Measurements from ENCODE around the gene UBC. TPM values are rescaled to one million over a fixed set of nuclear protein-coding genes. Genes with fewer than 3 reads are reported as not detected.
"Not testable (repeated sequence)": the region's sequence is repeated elsewhere in the genome, so short reads cannot be mapped to it uniquely, and the experiment has no call there.

UBC gene
- total RNA-seq, 1 donor from 2014 or later, result 1,595 TPM

DNA sequence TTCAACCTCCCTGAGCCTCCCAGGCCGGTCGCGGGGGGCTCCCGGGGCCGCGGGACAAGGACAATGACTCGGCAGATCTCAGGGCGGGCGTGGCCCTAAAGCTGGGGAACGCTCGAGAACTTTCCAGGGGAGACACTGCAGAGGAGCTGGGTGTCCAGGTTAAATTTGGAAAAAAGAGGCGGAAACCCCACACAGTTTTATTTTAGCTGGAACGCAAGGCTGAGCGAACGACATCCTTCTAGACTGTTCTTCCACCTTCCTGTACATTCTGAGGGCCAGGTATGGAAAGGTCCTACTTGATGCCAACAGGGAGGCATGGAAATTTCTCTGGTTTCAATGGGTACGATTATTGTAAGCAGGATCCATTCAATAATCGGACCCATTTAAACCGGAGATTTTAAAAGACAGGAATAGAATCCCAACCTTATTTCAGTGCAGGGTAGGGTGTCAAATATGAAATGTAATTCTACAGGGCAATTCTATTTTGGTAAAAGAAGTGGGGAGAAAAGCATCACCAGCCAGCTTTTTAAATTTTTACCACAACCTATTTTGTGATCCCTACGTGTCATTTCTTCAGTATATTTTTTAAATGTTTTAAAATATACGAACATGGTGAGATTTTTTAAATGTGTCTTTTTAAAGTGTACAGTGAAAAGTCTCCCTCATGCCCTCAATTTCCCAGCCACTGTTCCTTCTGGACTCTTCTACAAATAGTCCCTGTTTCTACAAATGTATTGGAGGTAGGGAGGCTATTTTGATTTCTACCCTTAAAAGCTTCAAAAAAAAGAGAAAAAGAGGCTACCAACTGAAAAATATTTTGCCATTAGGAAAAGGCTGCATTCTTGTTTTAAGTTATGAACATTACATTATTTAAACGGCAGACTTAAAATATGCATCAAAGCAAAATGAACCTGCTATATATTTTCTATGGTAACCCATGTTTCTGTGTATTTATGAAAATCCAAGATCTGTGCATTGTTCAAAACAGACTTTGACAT lies 1.1 kb upstream of the UBC start:
- DNase-seq (ENCODE audit: low read depth in 2 of 2), result peak; percentile 52 to 72

DNA sequence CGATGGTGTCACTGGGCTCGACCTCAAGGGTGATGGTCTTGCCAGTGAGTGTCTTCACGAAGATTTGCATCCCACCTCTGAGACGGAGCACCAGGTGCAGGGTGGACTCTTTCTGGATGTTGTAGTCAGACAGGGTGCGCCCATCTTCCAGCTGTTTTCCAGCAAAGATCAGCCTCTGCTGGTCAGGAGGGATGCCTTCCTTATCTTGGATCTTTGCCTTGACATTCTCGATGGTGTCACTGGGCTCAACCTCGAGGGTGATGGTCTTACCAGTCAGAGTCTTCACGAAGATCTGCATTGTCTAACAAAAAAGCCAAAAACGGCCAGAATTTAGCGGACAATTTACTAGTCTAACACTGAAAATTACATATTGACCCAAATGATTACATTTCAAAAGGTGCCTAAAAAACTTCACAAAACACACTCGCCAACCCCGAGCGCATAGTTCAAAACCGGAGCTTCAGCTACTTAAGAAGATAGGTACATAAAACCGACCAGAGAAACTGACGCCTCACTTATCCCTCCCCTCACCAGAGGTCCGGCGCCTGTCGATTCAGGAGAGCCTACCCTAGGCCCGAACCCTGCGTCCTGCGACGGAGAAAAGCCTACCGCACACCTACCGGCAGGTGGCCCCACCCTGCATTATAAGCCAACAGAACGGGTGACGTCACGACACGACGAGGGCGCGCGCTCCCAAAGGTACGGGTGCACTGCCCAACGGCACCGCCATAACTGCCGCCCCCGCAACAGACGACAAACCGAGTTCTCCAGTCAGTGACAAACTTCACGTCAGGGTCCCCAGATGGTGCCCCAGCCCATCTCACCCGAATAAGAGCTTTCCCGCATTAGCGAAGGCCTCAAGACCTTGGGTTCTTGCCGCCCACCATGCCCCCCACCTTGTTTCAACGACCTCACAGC lies 717 bp downstream of the UBC start:
- peak; percentile 92 to 93 for DNase-seq (ENCODE audit: low read depth in 2 of 2)

DNA sequence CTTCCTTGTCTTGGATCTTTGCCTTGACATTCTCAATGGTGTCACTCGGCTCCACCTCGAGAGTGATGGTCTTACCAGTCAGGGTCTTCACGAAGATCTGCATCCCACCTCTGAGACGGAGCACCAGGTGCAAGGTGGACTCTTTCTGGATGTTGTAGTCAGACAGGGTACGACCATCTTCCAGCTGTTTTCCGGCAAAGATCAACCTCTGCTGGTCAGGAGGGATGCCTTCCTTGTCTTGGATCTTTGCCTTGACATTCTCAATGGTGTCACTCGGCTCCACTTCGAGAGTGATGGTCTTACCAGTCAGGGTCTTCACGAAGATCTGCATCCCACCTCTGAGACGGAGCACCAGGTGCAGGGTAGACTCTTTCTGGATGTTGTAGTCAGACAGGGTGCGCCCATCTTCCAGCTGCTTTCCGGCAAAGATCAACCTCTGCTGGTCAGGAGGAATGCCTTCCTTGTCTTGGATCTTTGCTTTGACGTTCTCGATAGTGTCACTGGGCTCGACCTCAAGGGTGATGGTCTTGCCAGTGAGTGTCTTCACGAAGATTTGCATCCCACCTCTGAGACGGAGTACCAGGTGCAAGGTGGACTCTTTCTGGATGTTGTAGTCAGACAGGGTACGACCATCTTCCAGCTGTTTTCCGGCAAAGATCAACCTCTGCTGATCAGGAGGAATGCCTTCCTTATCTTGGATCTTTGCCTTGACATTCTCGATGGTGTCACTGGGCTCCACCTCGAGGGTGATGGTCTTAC lies 1.7 kb downstream of the UBC start:
- not testable (repeated sequence) for DNase-seq (ENCODE audit: low read depth in 2 of 2)

DNA sequence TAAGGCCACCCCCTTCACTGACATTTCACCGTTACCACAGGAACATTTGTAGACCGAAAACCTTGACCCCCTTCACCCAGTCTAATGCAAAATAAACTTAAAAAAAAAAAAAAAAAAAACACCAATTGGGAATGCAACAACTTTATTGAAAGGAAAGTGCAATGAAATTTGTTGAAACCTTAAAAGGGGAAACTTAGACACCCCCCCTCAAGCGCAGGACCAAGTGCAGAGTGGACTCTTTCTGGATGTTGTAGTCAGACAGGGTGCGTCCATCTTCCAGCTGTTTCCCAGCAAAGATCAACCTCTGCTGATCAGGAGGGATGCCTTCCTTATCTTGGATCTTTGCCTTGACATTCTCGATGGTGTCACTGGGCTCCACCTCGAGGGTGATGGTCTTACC lies 2.9 kb downstream of the UBC start:
- DNase-seq (ENCODE audit: low read depth in 2 of 2), result not testable (repeated sequence)

DNA sequence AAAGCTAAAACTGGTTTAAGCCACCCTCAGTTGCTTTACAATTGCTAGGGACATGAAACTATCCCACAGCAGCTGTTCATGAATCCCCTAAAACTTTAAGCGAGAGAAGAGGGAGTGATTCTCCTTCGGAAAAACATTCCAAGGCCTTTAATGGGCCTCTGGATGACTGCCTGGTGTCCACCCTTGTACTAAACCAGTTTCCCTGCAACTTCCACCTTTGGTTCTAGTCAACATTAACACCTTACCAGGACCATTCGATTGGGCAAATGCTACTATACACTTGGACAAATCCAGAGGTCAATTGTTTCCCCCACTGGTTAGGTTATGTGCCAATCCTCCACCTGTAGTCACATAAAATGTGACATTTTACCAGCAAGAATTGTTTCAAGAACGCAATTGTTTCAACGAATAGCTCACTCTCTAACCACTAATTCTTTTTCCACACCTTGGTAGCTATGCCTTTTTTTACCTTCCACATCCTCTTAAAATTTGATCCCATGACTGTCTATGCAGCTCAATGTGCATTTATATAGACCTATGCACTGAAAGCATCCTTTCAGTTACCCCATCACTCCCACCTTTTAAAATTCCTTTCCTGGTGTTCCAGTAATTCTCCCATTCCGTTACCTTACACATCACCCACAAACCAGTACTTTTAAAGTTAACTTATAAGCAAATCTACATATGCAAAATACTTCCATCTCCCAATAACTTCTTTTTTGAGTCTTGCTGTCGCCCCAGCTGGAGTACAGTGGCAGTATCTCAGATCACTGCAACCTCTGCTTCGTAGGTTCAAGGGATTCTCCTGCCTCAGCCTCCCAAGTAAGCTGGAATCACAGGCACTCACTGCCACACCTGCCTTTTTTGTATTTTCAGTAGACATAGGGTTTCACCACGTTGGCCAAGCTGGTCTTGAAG lies 3.6 kb downstream of the UBC start:
- peak in 1 of 2 donors; percentile 40 for DNase-seq (ENCODE audit: low read depth in 2 of 2)

DNA sequence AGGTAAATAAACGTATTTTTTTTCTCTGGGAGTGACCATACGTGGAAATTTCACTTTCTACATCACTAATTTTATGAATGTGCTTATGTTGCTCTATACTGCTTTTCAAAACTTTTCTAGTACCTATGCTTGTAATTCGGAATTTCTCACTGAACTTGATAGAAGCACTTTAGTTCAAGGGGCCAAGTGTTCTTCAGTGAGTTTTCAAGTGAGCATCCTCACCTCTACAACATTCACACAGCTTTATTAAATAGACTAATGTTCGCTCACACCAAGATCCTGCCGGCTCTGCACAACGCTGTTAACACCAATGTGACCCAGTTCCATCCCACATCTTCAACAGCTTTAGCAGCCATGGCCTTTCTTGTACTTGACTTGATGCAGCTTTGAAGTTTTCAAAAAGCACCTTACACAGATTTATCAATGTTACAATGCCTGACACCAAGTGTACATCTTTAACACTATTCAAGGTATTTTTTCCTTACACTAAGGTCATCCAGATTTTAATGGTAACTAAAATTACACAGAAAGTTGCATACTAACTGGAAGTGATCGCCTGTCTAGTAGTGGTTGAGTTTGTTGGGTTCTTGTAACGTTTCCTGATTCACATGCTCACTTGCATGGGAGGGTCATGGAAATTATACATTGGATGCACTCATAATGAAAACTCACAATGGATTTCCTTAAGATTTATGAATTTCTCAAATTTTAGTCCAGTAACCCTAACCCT lies 4.5 kb downstream of the UBC start:
- peak; percentile 34 to 44 for DNase-seq (ENCODE audit: low read depth in 2 of 2)

DNA sequence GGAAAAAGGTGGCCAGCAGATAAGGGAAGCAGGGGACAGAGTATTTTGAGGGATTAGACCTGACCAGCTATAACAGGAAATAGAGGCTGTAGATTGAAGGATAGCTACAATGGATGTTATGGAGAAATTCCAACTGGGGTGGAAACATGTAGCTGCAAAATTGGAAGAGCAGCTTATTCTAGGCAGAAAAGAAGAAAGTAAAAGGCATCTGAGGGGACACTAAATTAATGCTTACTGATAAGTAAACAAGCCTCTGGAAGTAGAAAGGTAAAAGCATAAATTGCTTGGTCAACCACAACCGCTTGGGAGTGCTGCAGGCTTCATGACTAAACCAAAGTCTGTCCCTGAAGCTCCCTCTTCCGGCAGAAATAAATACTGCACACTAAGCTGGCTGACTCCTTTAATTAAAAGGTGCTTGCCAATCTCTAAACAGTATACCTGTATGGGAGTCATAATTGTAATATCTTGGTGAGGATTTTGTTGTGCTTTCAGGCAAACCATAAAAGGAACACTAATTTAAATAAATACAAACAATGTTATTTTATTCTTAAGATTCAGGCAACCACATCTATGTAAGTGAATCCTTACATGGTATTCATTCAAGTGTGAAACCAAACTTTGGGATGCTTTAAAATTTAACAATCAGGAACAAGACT lies 7.7 kb downstream of the UBC start:
- DNase-seq (ENCODE audit: low read depth in 2 of 2), result peak; percentile 94 to 96

DNA sequence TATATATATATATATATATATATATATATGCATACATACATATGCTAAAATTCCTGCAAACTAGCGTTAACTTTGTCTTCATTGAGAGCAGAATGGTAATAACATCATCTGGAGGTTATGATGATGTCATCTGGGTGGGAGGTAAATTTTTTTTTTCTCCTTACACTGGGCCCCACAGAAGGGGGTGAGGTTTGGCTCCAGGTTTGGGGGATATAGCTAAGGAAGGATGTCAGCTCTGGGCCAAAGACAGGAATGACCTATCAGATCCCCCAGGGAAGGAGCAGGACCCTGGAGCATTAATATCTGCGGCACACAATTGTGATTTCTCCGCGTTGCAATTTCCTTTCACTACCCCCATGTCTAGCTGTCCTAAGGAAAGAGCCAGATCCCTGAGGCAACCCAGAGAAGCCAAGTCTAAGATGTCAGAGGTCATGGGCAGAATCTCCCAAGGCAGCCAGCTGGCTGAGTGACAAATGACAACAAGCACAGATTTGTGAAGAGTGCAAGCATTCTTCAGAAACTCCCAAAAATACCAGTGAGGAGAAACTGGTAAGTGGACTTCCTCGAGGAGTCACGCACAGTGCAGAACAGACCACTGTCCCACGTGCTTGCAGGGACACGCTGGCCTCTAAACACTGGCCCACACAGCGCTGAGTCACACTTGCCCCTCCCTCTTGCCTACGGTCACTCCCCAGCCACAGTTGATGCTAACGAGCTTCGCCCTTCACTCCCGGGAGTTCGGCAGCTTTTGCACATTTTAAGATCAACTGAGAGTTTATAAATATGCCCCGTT lies 9.9 kb downstream of the UBC start:
- peak; percentile 89 to 95 for DNase-seq (ENCODE audit: low read depth in 2 of 2)

DNA sequence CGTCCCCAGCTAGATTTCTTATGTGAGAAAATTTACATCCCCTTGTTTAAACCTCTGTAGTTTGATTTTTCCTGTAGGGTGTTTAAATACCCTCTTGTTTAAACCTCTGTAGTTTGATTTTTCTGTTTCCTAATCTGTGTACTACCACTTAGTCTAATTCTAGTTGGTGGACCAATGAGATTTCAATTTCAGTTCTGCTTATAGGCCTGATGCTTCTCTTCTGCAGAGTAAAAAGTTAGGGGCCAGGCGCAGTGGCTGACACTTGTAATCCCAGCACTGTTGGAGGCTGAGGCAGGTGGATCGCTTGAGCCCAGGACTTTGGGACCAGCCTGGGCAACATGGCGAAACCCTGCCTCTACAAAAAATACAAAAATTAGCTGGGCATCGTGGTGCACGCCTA lies 11.5 kb downstream of the UBC start:
- DNase-seq (ENCODE audit: low read depth in 2 of 2), result no peak

DNA sequence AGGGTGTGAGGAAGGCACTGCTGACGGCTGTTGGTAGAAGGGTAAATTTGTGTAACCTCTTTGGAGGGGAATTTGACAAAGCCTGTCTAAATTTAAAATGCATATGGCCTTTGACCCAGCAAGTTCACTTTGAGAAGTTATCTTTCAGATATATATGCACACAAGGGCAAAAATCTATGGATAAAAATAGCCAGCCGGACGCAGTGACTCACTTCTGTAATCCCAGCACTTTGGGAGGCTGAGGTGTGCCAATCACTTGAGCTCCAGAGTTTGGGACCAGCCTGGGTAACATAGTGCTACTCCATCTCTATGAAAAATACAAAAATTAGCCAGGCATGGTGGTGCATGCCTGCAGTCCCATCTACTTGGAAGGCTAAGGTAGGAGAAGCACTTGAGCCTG lies 13.4 kb downstream of the UBC start:
- DNase-seq (ENCODE audit: low read depth in 2 of 2), result no peak

DNA sequence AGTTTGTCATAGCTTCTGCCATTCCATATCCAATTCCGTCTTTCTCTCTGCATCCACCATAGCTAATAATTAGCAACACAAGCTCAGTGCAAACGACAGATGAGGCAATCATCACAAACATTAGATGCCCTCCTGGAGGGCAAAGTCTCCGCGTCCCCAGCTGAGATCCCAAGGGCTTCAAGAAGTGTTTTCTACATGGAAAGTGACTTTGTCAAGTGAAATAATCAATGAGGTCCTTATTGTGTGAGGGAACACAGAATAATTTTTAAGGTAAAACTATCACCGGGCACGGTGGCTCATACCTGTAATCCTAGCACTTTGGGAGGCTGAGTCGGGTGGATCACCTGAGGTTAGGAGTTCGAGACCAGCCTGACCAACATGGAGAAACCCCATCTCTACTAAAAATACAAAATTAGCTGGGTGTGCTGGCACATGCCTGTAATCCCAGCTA lies 14.1 kb downstream of the UBC start:
- not testable (repeated sequence) for DNase-seq (ENCODE audit: low read depth in 2 of 2)

DNA sequence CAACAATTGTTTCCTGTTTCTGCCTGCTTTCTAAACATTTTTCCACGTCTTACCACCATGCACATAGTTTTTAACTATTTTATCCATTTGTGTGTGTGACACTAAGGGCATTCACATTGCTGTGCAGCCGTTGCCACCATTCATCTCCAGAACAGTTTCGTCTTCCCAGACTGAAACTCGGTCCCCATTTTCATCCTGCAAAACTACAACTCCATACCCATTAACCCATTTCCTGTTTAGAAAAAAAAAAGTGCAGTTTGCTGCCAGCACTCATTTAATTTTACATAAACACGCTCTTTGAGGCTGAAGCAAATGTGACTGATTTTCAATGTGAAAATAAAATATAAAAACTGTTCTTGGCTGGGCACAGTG lies 15.5 kb downstream of the UBC start:
- no peak for DNase-seq (ENCODE audit: low read depth in 2 of 2)

DNA sequence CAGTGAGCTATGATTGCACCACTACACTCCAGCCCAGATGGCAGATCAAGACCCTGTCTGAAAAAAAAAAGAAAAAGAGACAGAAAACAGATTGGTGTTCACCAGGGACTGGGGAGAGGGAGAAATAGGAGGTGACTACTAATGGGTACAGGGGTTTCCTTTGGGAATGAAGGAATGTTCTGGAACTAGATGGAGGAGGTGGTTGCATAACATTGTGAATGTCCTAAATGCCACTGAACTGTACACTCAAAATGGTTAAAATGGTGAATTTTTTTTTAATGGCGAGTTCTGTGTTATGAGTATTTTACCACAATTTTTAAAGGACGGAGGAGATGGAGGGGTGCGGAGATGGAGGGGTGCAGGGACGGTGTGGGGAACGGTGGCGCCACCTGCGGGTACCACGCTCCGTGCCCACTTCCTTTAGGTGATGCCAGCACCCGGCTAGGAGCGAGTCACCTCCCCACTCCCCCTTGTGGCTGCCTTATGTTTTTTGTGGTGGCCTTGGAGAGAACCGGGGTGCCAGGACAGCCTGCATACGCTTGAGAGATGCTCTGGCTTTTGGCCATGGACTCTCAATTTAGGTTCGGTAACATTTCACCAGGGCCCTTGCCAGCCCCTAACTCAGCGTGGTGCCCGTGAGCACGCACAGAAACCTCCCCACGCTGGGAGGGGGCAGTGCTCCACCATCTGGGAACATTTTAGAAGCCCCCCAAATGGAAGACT lies 16.1 kb downstream of the UBC start:
- DNase-seq (ENCODE audit: low read depth in 2 of 2), result peak; percentile 44 to 57

DNA sequence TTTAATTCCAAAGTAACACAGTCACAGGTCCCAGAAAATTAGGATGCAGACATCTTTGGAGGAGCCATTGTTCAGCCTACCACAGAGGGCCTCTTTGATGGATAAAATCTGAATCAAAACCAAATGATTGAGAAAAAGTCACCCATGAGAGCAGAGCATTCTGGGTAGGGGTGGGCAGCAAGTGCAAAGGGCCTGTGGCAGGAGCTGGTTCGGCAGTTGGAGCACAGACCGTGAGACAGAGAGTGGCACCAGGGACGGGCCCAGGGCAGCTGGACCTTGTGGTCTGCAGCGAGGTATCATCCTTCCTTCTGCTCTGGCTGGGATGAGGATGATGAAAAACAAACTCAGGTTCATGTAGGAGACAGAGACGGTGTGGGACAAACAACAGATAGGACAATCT lies 18.0 kb downstream of the UBC start:
- no peak for DNase-seq (ENCODE audit: low read depth in 2 of 2)

DNA sequence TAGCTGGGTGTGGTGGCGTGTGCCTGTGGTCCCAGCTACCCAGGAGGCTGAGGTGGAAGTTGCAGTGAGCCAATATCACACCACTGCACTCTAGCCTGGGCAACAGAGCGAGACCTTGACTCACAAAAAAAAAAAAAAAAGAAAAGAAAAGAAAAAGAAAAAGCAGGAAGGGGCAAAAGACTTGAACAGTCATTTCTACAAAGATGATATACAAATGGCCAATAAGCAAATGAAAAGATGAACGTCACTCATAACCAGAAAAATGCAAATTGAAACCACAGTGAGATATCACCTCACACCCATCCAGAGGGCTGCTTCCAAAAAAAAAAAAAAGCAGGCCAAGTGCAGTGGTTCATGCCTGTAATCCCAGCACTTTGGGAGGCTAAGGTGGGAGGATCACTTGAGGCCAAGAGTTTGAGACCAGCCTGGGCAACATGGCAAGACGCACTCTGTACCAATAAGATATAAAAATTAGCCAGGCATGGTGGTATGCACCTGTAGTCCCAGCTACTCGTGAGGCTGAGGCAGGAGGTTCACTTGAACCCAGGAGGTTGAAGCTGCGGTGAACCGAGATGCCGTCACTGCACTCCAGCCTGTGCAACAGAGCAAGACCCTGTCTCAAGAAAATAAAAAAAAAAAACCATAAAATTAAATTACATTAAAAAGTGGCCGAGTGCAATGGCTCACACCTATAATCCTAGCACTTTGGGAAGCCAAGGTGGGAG lies 20.5 kb downstream of the UBC start:
- DNase-seq (ENCODE audit: low read depth in 2 of 2), result no peak

DNA sequence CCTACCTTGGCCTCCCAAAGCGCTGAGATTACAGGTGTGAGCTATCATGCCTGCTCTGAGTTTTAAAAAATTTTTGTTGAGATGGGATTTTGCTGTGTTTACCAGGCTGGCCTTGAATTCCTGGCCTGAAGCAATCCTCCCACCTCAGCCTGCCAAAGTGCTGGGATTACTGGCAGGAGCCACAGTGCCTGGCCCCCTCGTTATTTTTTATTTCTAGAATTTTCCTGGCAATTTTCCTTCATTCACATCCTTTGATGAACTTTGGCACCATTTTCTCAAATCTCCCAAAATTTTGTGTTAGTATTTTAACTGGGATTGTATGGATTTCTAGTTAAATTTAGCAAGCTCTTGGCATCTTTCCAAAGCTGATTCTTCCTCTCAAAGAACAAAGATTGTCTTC lies 26.2 kb downstream of the UBC start:
- peak in 1 of 2 donors; percentile 59 for DNase-seq (ENCODE audit: low read depth in 2 of 2)

DNA sequence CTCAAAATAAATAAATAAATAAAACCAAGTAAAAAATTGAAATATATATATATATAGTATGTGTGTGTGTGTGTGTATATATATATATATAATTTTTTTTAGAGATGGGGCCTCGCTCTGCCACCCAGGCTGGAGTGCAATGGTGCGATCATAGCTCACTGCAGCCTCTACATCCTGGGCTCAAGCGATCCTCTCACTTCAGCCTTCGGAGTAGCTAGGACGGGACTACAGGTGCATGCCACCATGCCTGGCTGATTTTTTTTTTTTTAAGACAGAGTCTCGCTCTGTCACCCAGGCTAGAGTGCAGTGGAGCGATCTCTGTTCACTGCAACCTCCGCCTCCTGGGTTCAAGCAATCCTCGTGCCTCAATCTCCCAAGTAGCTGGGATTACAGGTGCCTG lies 26.7 kb downstream of the UBC start:
- not testable (repeated sequence) for DNase-seq (ENCODE audit: low read depth in 2 of 2)
